IMR-90 (cell line): ENCODE measurements around the gene JADE3. TPM values are rescaled to one million over a fixed set of nuclear protein-coding genes. Genes with fewer than 3 reads are reported as not detected.

Experiments used
- ATAC-seq: fragments of 200-7000 bp; cut with Tn5 transposase; 2 replicates; pipeline ENCODE4 v1.9.1; 2020; ENCODE audit warnings: low read depth, mild to moderate bottlenecking, moderate library complexity
- BruUV-seq: library from RNA; stranded (reverse); fragments of 400-500 nt; replicated peaks from 2 replicates; lab custom pipeline; 2021; lab: Mats Ljungman, UMichigan
- CTCF ChIA-PET: fragments of 300-600 bp; formaldehyde crosslinking; extraction: SDS; loops from one replicate; lab custom pipeline; 2021; ENCODE audit warnings: antibody characterized with exemption; lab: Yijun Ruan, JAX
- POLR2A ChIA-PET: fragments of 300-600 bp; sonication (Branson Sonifier 250); formaldehyde crosslinking; loops from one replicate; lab custom pipeline; 2022; ENCODE audit warnings: antibody characterized with exemption; ENCODE audit not compliant: unreplicated experiment; lab: Charles Lee
- DNase-seq: peaks from one replicate; pipeline ENCODE4 v3.0.0; 2013
- H2AFZ ChIP-seq: replicated peaks from 2 replicates; pipeline ENCODE3; 2013; ENCODE audit warnings: low read length, mild to moderate bottlenecking; ENCODE audit not compliant: poor library complexity
- H2AK5ac ChIP-seq: 2 replicates; pipeline ENCODE4 v1.6.1; 2013; ENCODE audit warnings: low read depth, low read length, inconsistent platforms
- H2AK9ac ChIP-seq: replicated peaks from 2 replicates; pipeline ENCODE3; 2013; ENCODE audit warnings: mild to moderate bottlenecking, low read depth, low read length, moderate library complexity; ENCODE audit not compliant: poor library complexity
- H2BK120ac ChIP-seq: 2 replicates; pipeline ENCODE4 v1.6.1; 2013; ENCODE audit warnings: low read depth, low read length, inconsistent platforms
- H2BK15ac ChIP-seq: 3 replicates; pipeline ENCODE4 v1.6.1; 2013; ENCODE audit warnings: low read depth, low read length, inconsistent platforms
- H2BK20ac ChIP-seq: 2 replicates; pipeline ENCODE4 v1.6.1; 2013; ENCODE audit warnings: low read depth, mild to moderate bottlenecking, inconsistent platforms, low read length, moderate library complexity
- H2BK5ac ChIP-seq: 2 replicates; pipeline ENCODE4 v1.6.1; 2013; ENCODE audit warnings: mild to moderate bottlenecking, low read depth, low read length, inconsistent platforms; ENCODE audit not compliant: poor library complexity, severe bottlenecking
- H3K14ac ChIP-seq: replicated peaks from 2 replicates; pipeline ENCODE4 v1.6.1; 2013; ENCODE audit warnings: low read depth, low read length, inconsistent platforms
- H3K18ac ChIP-seq: 2 replicates; pipeline ENCODE4 v1.6.1; 2013; ENCODE audit warnings: low read depth, low read length, control low read depth
- H3K23ac ChIP-seq: 2 replicates; pipeline ENCODE4 v1.6.1; 2013; ENCODE audit warnings: low read depth, low read length, inconsistent platforms
- H3K27ac ChIP-seq: 2 replicates; pipeline ENCODE4 v1.5.1; 2013; ENCODE audit warnings: mild to moderate bottlenecking, control low read depth, low read length; ENCODE audit not compliant: insufficient read depth
- H3K27me3 ChIP-seq: 2 replicates; pipeline ENCODE4 v1.6.1; 2013; ENCODE audit warnings: low read length; ENCODE audit not compliant: control insufficient read depth, insufficient read depth
- H3K36me3 ChIP-seq: 2 replicates; pipeline ENCODE4 v1.6.1; 2013; ENCODE audit warnings: low read length, mixed read lengths; ENCODE audit not compliant: control insufficient read depth, insufficient read depth
- H3K4ac ChIP-seq: 2 replicates; pipeline ENCODE4 v1.6.1; 2013; ENCODE audit warnings: low read depth, low read length, inconsistent platforms
- H3K4me1 ChIP-seq: 2 replicates; pipeline ENCODE4 v1.6.1; 2013; ENCODE audit warnings: low read length, mixed read lengths; ENCODE audit not compliant: control insufficient read depth, insufficient read depth
- H3K4me2 ChIP-seq: 2 replicates; pipeline ENCODE4 v1.6.1; 2013; ENCODE audit warnings: low read depth, mild to moderate bottlenecking, control low read depth, low read length, moderate library complexity
- H3K4me3 ChIP-seq: 2 replicates; pipeline ENCODE4 v1.5.1; 2013; ENCODE audit warnings: low read depth, mild to moderate bottlenecking, control low read depth, low read length, moderate library complexity; ENCODE audit not compliant: insufficient read depth
- H3K56ac ChIP-seq: 2 replicates; pipeline ENCODE4 v1.6.1; 2013; ENCODE audit warnings: low read length, inconsistent platforms; ENCODE audit not compliant: insufficient read depth; ENCODE audit errors: extremely low read depth
- H3K79me1 ChIP-seq, 2 experiments: 2 replicates each; pipeline ENCODE4 v1.6.1; 2013; ENCODE audit warnings: low read length in 2 of 2, inconsistent platforms in 1 of 2, low read depth in 1 of 2
- H3K9ac ChIP-seq: 2 replicates; pipeline ENCODE4 v1.6.1; 2013; ENCODE audit warnings: low read depth, low read length, control low read depth
- H3K9me1 ChIP-seq: 2 replicates; pipeline ENCODE4 v1.6.1; 2013; ENCODE audit warnings: low read length, inconsistent platforms; ENCODE audit not compliant: insufficient read depth
- H3K9me3 ChIP-seq: 2 replicates; pipeline ENCODE4 v1.6.1; 2013; ENCODE audit warnings: low read length; ENCODE audit not compliant: control insufficient read depth, insufficient read depth
- H4K20me1 ChIP-seq: 2 replicates; pipeline ENCODE4 v1.6.1; 2013; ENCODE audit warnings: low read length, inconsistent platforms; ENCODE audit not compliant: insufficient read depth
- H4K5ac ChIP-seq: 2 replicates; pipeline ENCODE4 v1.6.1; 2013; ENCODE audit warnings: mild to moderate bottlenecking, low read depth, low read length, control low read depth
- H4K8ac ChIP-seq, 2 experiments: 2 replicates each; pipeline ENCODE4 v1.6.1; 2013; ENCODE audit warnings: low read depth in 2 of 2, low read length in 2 of 2, control low read depth in 1 of 2, inconsistent platforms in 1 of 2
- H4K91ac ChIP-seq: 2 replicates; pipeline ENCODE4 v1.6.1; 2013; ENCODE audit warnings: low read depth, low read length, inconsistent platforms; ENCODE audit not compliant: insufficient read depth
- BHLHE40 ChIP-seq: fragments of 150-350 bp; IDR thresholded peaks from 2 replicates; pipeline ENCODE4 v1.6.1; 2016; ENCODE audit warnings: mild to moderate bottlenecking, low read depth, low read length
- CEBPB ChIP-seq: IDR thresholded peaks from 2 replicates; pipeline ENCODE4 v1.6.1; 2012; ENCODE audit warnings: low read depth, low read length, improper control_type of control experiment
- CHD1 ChIP-seq: IDR thresholded peaks from 2 replicates; pipeline ENCODE4 v1.6.1; 2012; ENCODE audit warnings: low read depth, low read length, improper control_type of control experiment
- ELK1 ChIP-seq: fragments of 150-350 bp; IDR thresholded peaks from 2 replicates; pipeline ENCODE4 v1.6.1; 2016; ENCODE audit warnings: low read depth, mild to moderate bottlenecking, low read length, moderate library complexity, borderline replicate concordance
- FOS ChIP-seq: fragments of 150-350 bp; IDR thresholded peaks from 2 replicates; pipeline ENCODE4 v1.6.1; 2016; ENCODE audit warnings: low read depth, low read length
- MAFK ChIP-seq: IDR thresholded peaks from 2 replicates; pipeline ENCODE4 v1.6.1; 2012; ENCODE audit warnings: low read depth, low read length, improper control_type of control experiment
- MAZ ChIP-seq: IDR thresholded peaks from 2 replicates; pipeline ENCODE4 v1.6.1; 2012; ENCODE audit warnings: low read depth, mild to moderate bottlenecking, low read length, improper control_type of control experiment, moderate library complexity, borderline replicate concordance
- MXI1 ChIP-seq: IDR thresholded peaks from 2 replicates; pipeline ENCODE4 v1.6.1; 2012; ENCODE audit warnings: low read depth, mild to moderate bottlenecking, low read length, moderate library complexity, borderline replicate concordance
- NFE2L2 ChIP-seq: fragments of 150-350 bp; IDR thresholded peaks from 2 replicates; pipeline ENCODE4 v1.6.1; 2016; ENCODE audit warnings: low read depth, mild to moderate bottlenecking, low read length
- POLR2A ChIP-seq: IDR thresholded peaks from 2 replicates; pipeline ENCODE4 v1.6.1; 2012; ENCODE audit warnings: mild to moderate bottlenecking, low read depth, low read length
- RAD21 ChIP-seq: IDR thresholded peaks from 2 replicates; pipeline ENCODE4 v1.6.1; 2012; ENCODE audit warnings: low read length, improper control_type of control experiment
- RCOR1 ChIP-seq: IDR thresholded peaks from 2 replicates; pipeline ENCODE4 v1.6.1; 2012; ENCODE audit warnings: mild to moderate bottlenecking, low read length, improper control_type of control experiment; ENCODE audit not compliant: insufficient replicate concordance
- RFX5 ChIP-seq: IDR thresholded peaks from 2 replicates; pipeline ENCODE4 v1.8.0; 2012; ENCODE audit warnings: low read depth, mild to moderate bottlenecking, low read length, moderate library complexity
- SMC3 ChIP-seq: fragments of 150-350 bp; IDR thresholded peaks from 2 replicates; pipeline ENCODE4 v1.6.1; 2016; ENCODE audit warnings: low read depth, mild to moderate bottlenecking, antibody characterized with exemption, low read length, moderate library complexity
- USF2 ChIP-seq: fragments of 150-350 bp; IDR thresholded peaks from 2 replicates; pipeline ENCODE4 v1.6.1; 2017; ENCODE audit warnings: mild to moderate bottlenecking, antibody characterized with exemption, low read length, low read depth
- WGBS, 2 experiments: methylation state at CpG; one replicate each; pipeline versions ENCODE4 v1.1.5 to v1.1.7; 2013; ENCODE audit warnings: missing lambda C conversion rate in 2 of 2; ENCODE audit not compliant: insufficient read length in 1 of 2; ENCODE audit errors: extremely low coverage in 2 of 2; 5-methylcytosine and 5-hydroxymethylcytosine counted together
- dilution Hi-C: fragments of 300-500 bp; cut with HindIII; formaldehyde crosslinking; loops from one replicate; pipeline ENCODE4 v1.14.3; 2018; ENCODE audit warnings: low sequenced_read_pairs; ENCODE audit not compliant: unreplicated experiment
- in situ Hi-C: fragments of 300-500 bp; cut with MboI; formaldehyde crosslinking; loops from 3 replicates; pipeline ENCODE4 v1.14.3; 2019; ENCODE audit warnings: low sequenced_read_pairs, inconsistent platforms, mixed read lengths
- intact Hi-C: fragments of 100-400 bp; cut with micrococcal nuclease; formaldehyde crosslinking; loops from 2 replicates; pipeline ENCODE4 v1.10.0; 2022
- polyA plus RNA-seq, 3 experiments: library from polyadenylated mRNA; depleted of rRNA; stranded (reverse); fragments of >200 nt; gene quantifications; 2 replicates each; pipeline ENCODE4 v1.2.3, GENCODE V29; 2012; ENCODE audit warnings: low replicate concordance in 1 of 3
- total RNA-seq: library from RNA; depleted of rRNA; stranded (reverse); fragments of >200 nt; gene quantifications from 2 replicates; pipeline ENCODE4 v1.2.3, GENCODE V29; 2012

Gene JADE3
- total and polyA plus RNA-seq, 2 of the 4 experiments (the other 2 are of a cell fraction): 2.1 to 4.7 TPM

- Histone ChIP-seq H3K4me2 (no peak overlapping the region), H2BK120ac (no peak overlapping the region), H3K27me3 (0 out of 2 replicates have a peak, but pooled peaks cover 2% of the 10 kb centered on the region), H2AK9ac (no peak overlapping the region), H4K5ac (no peak overlapping the region), H3K23ac (no peak overlapping the region), H3K14ac (no peak overlapping the region), H3K9me1 (no peaks in the 10 kb centered on the region), H3K18ac (no peak overlapping the region), H4K20me1 (no peaks in the 10 kb centered on the region), H3K9ac (no peak overlapping the region), H2BK20ac (no peak overlapping the region), H2AFZ (no peak overlapping the region), H3K79me1 (0 out of 4 replicates have a peak, but pooled peaks cover 0 to 3% of the 10 kb centered on the region in 2 experiments), H4K91ac (no peak overlapping the region), H3K36me3 (peaks cover 2% of the 10 kb centered on the region; the same call in 1 of the 2 replicates), H3K56ac (no peak overlapping the region), H2BK5ac (no peak overlapping the region), H3K9me3 (no peaks in the 10 kb centered on the region), H4K8ac (no peak overlapping the region), H3K4me3 (no peak overlapping the region), H2BK15ac (no peak overlapping the region), H3K27ac (no peak overlapping the region), H3K4ac (no peak overlapping the region), H3K4me1 (no peaks in the 10 kb centered on the region), H2AK5ac (no peak overlapping the region)
- BruUV-seq: no TSS peak
- dilution Hi-C loops: no loop called here
- intact Hi-C loops: no loop called here
- ChIA-PET POLR2A (no interaction called here), CTCF (interaction anchor here (0.9 to 1.5 kb wide), 2 partner anchors 9 to 22 kb away, joined by 3 to 4 read pairs; no protein-coding TSS in a partner anchor)
- in situ Hi-C loops: no loop called here
- DNase-seq (no peak), ATAC-seq (no peak)
- WGBS, 2 experiments: no CpG with 5 or more reads among the region's 1 CpG
- TF ChIP-seq BHLHE40 (no peak), MAZ (no peak), MAFK (no peak), ELK1 (no peak), CEBPB (no peak), SMC3 (no peak), RCOR1 (no peak), NFE2L2 (no peak), RFX5 (no peak), CHD1 (no peak), USF2 (no peak), FOS (no peak), POLR2A (no peak), RAD21 (no peak), MXI1 (no peak)
These were observed 30.0 kb upstream of the JADE3 start for GRCh38 chrX:46882266-46882665.
